Liver (tissue), 9 donors: Measurements from ENCODE around the gene LAMTOR4. TPM values are rescaled to one million over a fixed set of nuclear protein-coding genes. Genes with fewer than 3 reads are reported as not detected.
A peak's percentile ranks its signal among the peaks of the same experiment; 100 is the strongest.

ENCODE experiments used
- DNase-seq: peaks from one replicate; pipeline ENCODE4 v3.0.0-alpha.2; 2017; ENCODE audit warnings: low spot score
- H3K27ac ChIP-seq, 2 donors: one replicate each; pipeline ENCODE4 v1.7.0; 2013; ENCODE audit warnings: inconsistent platforms in 2 of 2, low read length in 2 of 2, control low read depth in 1 of 2, low read depth in 1 of 2, mild to moderate bottlenecking in 1 of 2
- H3K27me3 ChIP-seq, 4 donors: one replicate each; pipeline versions ENCODE4 v1.6.1 to v1.7.0; 2013; ENCODE audit warnings: low read length in 3 of 4, inconsistent platforms in 1 of 4, mild to moderate bottlenecking in 1 of 4, moderate library complexity in 1 of 4; ENCODE audit not compliant: control insufficient read depth in 4 of 4, insufficient read depth in 4 of 4
- H3K36me3 ChIP-seq, 4 donors: one replicate each; pipeline versions ENCODE4 v1.6.1 to v1.7.0; 2013; ENCODE audit warnings: low read length in 3 of 4, mild to moderate bottlenecking in 3 of 4, low read depth in 1 of 4, moderate library complexity in 1 of 4; ENCODE audit not compliant: control insufficient read depth in 4 of 4, insufficient read depth in 3 of 4
- H3K4me1 ChIP-seq, 4 donors: one replicate each; pipeline versions ENCODE4 v1.6.1 to v1.7.0; 2013; ENCODE audit warnings: low read length in 3 of 4, mild to moderate bottlenecking in 3 of 4, moderate library complexity in 1 of 4; ENCODE audit not compliant: control insufficient read depth in 4 of 4, insufficient read depth in 4 of 4
- H3K4me3 ChIP-seq, 3 donors: one replicate each; pipeline versions ENCODE4 v1.6.1 to v1.7.0; 2013; ENCODE audit warnings: low read length in 3 of 3, control low read depth in 1 of 3, low read depth in 1 of 3, mild to moderate bottlenecking in 1 of 3
- H3K9ac ChIP-seq, 2 donors: one replicate each; pipeline ENCODE4 v1.7.0; 2013; ENCODE audit warnings: low read length in 2 of 2, mild to moderate bottlenecking in 2 of 2, moderate library complexity in 2 of 2, control low read depth in 1 of 2, low read depth in 1 of 2
- H3K9me3 ChIP-seq, 4 donors: one replicate each; pipeline versions ENCODE4 v1.6.1 to v1.7.0; 2013; ENCODE audit warnings: low read length in 3 of 4; ENCODE audit not compliant: control insufficient read depth in 4 of 4
- ATF3 ChIP-seq: IDR thresholded peaks from 2 replicates; pipeline ENCODE4 v1.6.1; 2016; ENCODE audit warnings: antibody characterized with exemption
- EGR1 ChIP-seq, 2 donors: IDR thresholded peaks; 2 replicates each; pipeline ENCODE4 v1.6.1; 2016 to 2018; ENCODE audit warnings: antibody characterized with exemption in 2 of 2, low read depth in 2 of 2
- FOXA1 ChIP-seq: IDR thresholded peaks from 2 replicates; pipeline ENCODE4 v1.6.1; 2016; ENCODE audit warnings: antibody characterized with exemption
- FOXA2 ChIP-seq: IDR thresholded peaks from 2 replicates; pipeline ENCODE4 v1.6.1; 2016; ENCODE audit warnings: antibody characterized with exemption
- GABPA ChIP-seq, 2 donors: IDR thresholded peaks in 1 of 2; conservative IDR thresholded peaks in 1 of 2; 2 replicates each; pipeline ENCODE4 v1.6.1; 2016; ENCODE audit warnings: antibody characterized with exemption in 2 of 2, mild to moderate bottlenecking in 1 of 2, moderate library complexity in 1 of 2
- HNF4A ChIP-seq, 2 donors: conservative IDR thresholded peaks; 2 replicates each; pipeline ENCODE4 v1.6.1; 2016; ENCODE audit warnings: antibody characterized with exemption in 2 of 2, mild to moderate bottlenecking in 2 of 2
- HNF4G ChIP-seq: IDR thresholded peaks from 2 replicates; pipeline ENCODE4 v1.6.1; 2016; ENCODE audit warnings: antibody characterized with exemption
- JUND ChIP-seq, 2 donors: IDR thresholded peaks; 2 replicates each; pipeline ENCODE4 v1.6.1; 2016; ENCODE audit warnings: antibody characterized with exemption in 2 of 2
- MAX ChIP-seq: IDR thresholded peaks from 2 replicates; pipeline ENCODE4 v1.6.1; 2016; ENCODE audit warnings: antibody characterized with exemption
- NR2F2 ChIP-seq: IDR thresholded peaks from 2 replicates; pipeline ENCODE4 v1.6.1; 2016; ENCODE audit warnings: antibody characterized with exemption
- RAD21 ChIP-seq, 2 donors: IDR thresholded peaks; 2 replicates each; pipeline ENCODE4 v1.6.1; 2016; ENCODE audit warnings: antibody characterized with exemption in 2 of 2, mild to moderate bottlenecking in 2 of 2
- REST ChIP-seq: IDR thresholded peaks from 2 replicates; pipeline ENCODE4 v1.6.1; 2016; ENCODE audit warnings: antibody characterized with exemption, mild to moderate bottlenecking
- RXRA ChIP-seq, 2 donors: IDR thresholded peaks; 2 replicates each; pipeline ENCODE4 v1.6.1; 2017 to 2018; ENCODE audit warnings: antibody characterized with exemption in 2 of 2, mild to moderate bottlenecking in 1 of 2
- SP1 ChIP-seq: IDR thresholded peaks from 2 replicates; pipeline ENCODE4 v1.6.1; 2018; ENCODE audit warnings: antibody characterized with exemption, mild to moderate bottlenecking
- TAF1 ChIP-seq: conservative IDR thresholded peaks from 2 replicates; pipeline ENCODE4 v1.6.1; 2016; ENCODE audit warnings: antibody characterized with exemption, mild to moderate bottlenecking
- YY1 ChIP-seq: IDR thresholded peaks from 2 replicates; pipeline ENCODE4 v1.6.1; 2016; ENCODE audit warnings: antibody characterized with exemption, mild to moderate bottlenecking
- ZBTB33 ChIP-seq: IDR thresholded peaks from 2 replicates; pipeline ENCODE4 v1.6.1; 2016; ENCODE audit warnings: antibody characterized with exemption
- WGBS: extraction: QIAGEN DNeasy Blood & Tissue Kit; methylation state at CpG from one replicate; pipeline ENCODE4 v1.1.7; 2013; 5-methylcytosine and 5-hydroxymethylcytosine counted together
- polyA plus RNA-seq, 2 donors: library from polyadenylated mRNA; stranded (reverse) in 1 of 2; unstranded in 1 of 2; fragments of 200-250 nt in 1 of 2; fragments of >200 nt in 1 of 2; fragmentation: Nextera tagmentation in 1 of 2; extraction: Ambion mirVana in 1 of 2; gene quantifications; one replicate each; pipeline versions ENCODE4 v1.2.1 to v1.2.3, GENCODE V29; 2013 to 2015
- total RNA-seq, 2 donors: library from RNA; depleted of rRNA; stranded (reverse); fragments of >200 nt; gene quantifications; one replicate each; pipeline ENCODE4 v1.2.3, GENCODE V29; 2014
- TF ChIP-seq, protein P1 (sequence below): fragments of 150-350 bp; IDR thresholded peaks from 2 replicates; pipeline ENCODE4 v1.5.1; 2017; ENCODE audit warnings: improper control_type of control experiment, low read depth, low read length; ENCODE audit not compliant: missing input control
- donor health status: healthy.
- donor health status: healthy.
- donor health status: healthy.
- donor health status: healthy.
- donor health status: healthy.

LAMTOR4 gene
- total and polyA plus RNA-seq, 4 donors: 28.4 to 112 (median 57.7) TPM

DNA sequence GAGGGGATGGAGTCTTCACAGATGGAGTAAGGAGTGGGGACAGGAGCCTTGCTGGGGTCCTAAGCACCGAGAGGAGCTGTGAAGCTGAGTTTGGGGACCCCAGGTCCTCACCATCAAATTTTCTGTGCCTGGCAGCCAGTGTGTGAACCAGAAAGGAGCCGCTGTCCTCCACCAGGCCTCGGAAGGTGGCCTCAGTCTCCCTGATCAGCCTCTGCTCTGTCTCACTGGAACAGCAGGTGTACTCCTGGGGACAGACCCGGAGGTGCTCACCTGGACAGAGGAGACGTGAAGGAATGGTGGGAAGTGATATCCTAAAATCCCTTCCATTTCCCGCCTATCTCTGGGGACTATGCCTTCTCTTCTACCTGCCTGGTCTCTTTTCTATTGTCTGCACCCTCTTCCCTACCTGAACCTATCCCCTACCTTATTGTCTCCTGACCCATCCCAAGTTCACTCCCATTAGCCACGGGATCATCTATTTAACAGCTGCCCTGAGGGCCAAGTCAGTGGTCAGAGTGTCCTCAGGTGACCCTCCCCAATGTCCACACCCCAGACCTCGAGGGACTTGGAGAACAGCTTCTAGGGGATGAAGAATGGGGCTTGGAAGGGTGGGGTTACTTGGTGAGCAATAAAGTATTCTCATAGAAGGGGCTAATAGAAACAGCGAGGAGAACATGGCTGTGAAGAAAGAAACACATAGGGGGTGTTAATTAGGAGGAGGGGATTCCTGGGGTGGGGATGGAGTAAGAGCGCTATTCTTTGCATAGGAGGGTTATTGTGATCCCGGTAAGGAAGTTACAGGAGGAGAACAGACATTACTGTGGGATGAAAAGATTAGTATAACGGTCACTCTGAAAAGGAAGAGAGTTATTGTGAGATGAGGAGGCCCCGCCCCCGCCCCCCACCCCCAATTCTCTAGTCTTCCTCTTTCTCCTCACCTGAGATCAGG, 27.7 kb downstream of the LAMTOR4 start:
- TF ChIP-seq ZBTB33: no peak
- no peak for TF ChIP-seq HNF4G
- TF ChIP-seq, protein P1, sequence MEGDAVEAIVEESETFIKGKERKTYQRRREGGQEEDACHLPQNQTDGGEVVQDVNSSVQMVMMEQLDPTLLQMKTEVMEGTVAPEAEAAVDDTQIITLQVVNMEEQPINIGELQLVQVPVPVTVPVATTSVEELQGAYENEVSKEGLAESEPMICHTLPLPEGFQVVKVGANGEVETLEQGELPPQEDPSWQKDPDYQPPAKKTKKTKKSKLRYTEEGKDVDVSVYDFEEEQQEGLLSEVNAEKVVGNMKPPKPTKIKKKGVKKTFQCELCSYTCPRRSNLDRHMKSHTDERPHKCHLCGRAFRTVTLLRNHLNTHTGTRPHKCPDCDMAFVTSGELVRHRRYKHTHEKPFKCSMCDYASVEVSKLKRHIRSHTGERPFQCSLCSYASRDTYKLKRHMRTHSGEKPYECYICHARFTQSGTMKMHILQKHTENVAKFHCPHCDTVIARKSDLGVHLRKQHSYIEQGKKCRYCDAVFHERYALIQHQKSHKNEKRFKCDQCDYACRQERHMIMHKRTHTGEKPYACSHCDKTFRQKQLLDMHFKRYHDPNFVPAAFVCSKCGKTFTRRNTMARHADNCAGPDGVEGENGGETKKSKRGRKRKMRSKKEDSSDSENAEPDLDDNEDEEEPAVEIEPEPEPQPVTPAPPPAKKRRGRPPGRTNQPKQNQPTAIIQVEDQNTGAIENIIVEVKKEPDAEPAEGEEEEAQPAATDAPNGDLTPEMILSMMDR: no peak
- TF ChIP-seq MAX: no peak
- TF ChIP-seq HNF4A (conservative IDR thresholded peaks at IDR 0.05): no peak
- no peak for TF ChIP-seq JUND (IDR thresholded peaks at IDR 0.05)
- no peak for TF ChIP-seq SP1
- no peak for TF ChIP-seq NR2F2
- no peak for TF ChIP-seq YY1
- TF ChIP-seq EGR1 (IDR thresholded peaks at IDR 0.05; ENCODE audit: low read depth in 2 of 2): no peak
- TF ChIP-seq REST: no peak
- no peak for TF ChIP-seq FOXA2
- no peak for TF ChIP-seq GABPA (IDR thresholded peaks at IDR 0.05 in 1 of 2, conservative IDR thresholded peaks at IDR 0.05 in 1 of 2)
- TF ChIP-seq TAF1: no peak
- no peak for TF ChIP-seq RAD21 (IDR thresholded peaks at IDR 0.05)
- no peak for TF ChIP-seq RXRA (IDR thresholded peaks at IDR 0.05)
- no peak for TF ChIP-seq ATF3
- no peak for TF ChIP-seq FOXA1
- WGBS: 57% methylated on average over 14 of the region's 14 CpGs
- Histone ChIP-seq H3K27me3 (peaks cover 0 to 3% (median 0%) of the 10 kb centered on the region in 4 donors), H3K36me3 (no peaks in the 10 kb centered on the region), H3K27ac (no peak overlapping the region), H3K9me3 (no peaks in the 10 kb centered on the region), H3K4me3 (peak overlapping the region in 1 of 3 donors; percentile 47), H3K4me1 (peaks cover 0 to 10% (median 7%) of the 10 kb centered on the region in 4 donors), H3K9ac (no peak overlapping the region)
- no peak for DNase-seq
